Tibial artery (tissue), 4 donors: ENCODE data around the gene PRKD3.
A peak's percentile ranks its signal among the peaks of the same experiment; 100 is the strongest.

ENCODE experiments used
- DNase-seq, 2 donors: peaks; one replicate each; pipeline ENCODE4 v3.0.0-alpha.2; 2019
- H3K27ac ChIP-seq, 2 donors: fragments of 200-600 bp; sonication (generic) in 1 of 2; 1 replicate in 1 of 2; 2 replicates in 1 of 2; pipeline ENCODE4 v1.5.1; 2018 to 2019; ENCODE audit warnings: mild to moderate bottlenecking in 1 of 2
- H3K27me3 ChIP-seq, 2 donors: fragments of 200-600 bp; sonication (generic) in 1 of 2; one replicate each; pipeline versions ENCODE4 v1.5.1 to v1.6.0; 2016 to 2019
- H3K36me3 ChIP-seq, 3 donors: fragments of 200-600 bp; sonication (generic) in 2 of 3; one replicate each; pipeline ENCODE4 v1.5.1; 2016 to 2019; ENCODE audit warnings: mild to moderate bottlenecking in 2 of 3
- H3K4me1 ChIP-seq, 4 donors: fragments of 200-600 bp; sonication (generic) in 2 of 4; 1 replicate in 3 of 4; 2 replicates in 1 of 4; pipeline ENCODE4 v1.5.1; 2016 to 2019
- H3K4me3 ChIP-seq, 2 donors: fragments of 200-600 bp; sonication (generic) in 1 of 2; 1 replicate in 1 of 2; 2 replicates in 1 of 2; pipeline ENCODE4 v1.5.1; 2018 to 2019; ENCODE audit warnings: mild to moderate bottlenecking in 2 of 2
- H3K9me3 ChIP-seq, 3 donors: fragments of 200-600 bp; sonication (generic) in 1 of 3; one replicate each; pipeline ENCODE4 v1.5.1; 2016 to 2019
- CTCF ChIP-seq, 2 experiments: fragments of 200-600 bp in 1 of 2; fragments of 450-650 bp in 1 of 2; IDR thresholded peaks; one replicate each; pipeline ENCODE4 v1.5.1; 2017 to 2019; ENCODE audit warnings: antibody characterized with exemption in 2 of 2, mild to moderate bottlenecking in 1 of 2, moderate library complexity in 1 of 2
- intact Hi-C: fragments of 100-400 bp; cut with DNase I; formaldehyde crosslinking; loops from one replicate; pipeline ENCODE4 v1.15.0; 2023; ENCODE audit warnings: low total_unique reads

PRKD3 gene

DNA sequence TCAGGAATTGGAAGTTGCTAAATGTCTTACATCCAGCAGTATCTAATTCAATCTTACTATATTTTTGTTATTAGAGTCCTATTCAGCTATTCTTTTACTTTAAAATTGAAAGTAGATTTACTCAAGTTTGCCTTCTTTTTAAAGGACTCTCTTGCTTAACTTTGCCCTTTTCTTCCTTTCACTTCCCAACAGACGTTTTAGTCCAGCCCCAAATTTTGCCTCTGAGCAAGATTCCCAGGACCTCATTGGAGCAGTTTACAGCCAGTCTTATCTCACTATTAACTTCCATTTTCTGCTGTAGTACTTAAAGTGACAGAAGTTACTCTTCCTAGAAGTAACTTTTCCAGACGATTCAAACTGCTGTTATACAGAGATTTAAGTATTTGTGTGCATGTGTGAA, 1.7 kb upstream of the PRKD3 start:
- H3K4me1 ChIP-seq, result peaks cover 0 to 28% (median 9%) of the 10 kb centered on the region in 4 donors
- intact Hi-C loops, result loop anchor here (10.0 kb wide), 1 partner anchor 91 kb away; the partner anchor contains the start of genes CEBPZ and NDUFAF7
- no peaks in the 10 kb centered on the region for H3K36me3 ChIP-seq
- TF ChIP-seq CTCF (IDR thresholded peaks at IDR 0.05), result no peak
- no peaks in the 10 kb centered on the region for H3K27me3 ChIP-seq
- peak; percentile 65 to 70 for DNase-seq
- peak overlapping the region; percentile 96 for H3K27ac ChIP-seq
- no peaks in the 10 kb centered on the region for H3K9me3 ChIP-seq
- peak overlapping the region; percentile 82 to 83 for H3K4me3 ChIP-seq

DNA sequence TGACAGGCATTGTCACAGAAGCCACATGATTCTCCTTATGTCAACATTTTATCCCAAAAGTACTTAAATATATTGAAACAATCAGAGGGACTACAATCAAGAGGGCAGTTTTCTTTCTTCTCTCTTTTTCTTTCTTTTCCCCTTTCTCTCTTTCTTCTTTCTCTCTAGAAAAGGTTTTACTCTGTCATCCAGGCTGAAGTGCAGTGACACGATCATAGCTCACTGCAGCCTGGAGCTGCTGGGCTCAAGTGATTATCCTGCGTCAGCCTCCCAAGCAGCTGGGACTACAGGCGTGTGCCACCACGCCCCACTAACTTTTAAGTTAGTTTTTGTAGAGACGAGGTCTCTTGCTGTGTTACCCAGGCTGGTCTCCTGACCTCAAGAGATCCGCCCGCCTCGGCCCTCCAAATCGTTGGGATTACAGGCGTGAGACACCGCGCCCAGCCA, 1.0 kb upstream of the PRKD3 start:
- intact Hi-C loops, result loop anchor here (10.0 kb wide), 1 partner anchor 91 kb away; the partner anchor contains the start of genes CEBPZ and NDUFAF7
- H3K4me1 ChIP-seq, result peaks cover 0 to 34% (median 12%) of the 10 kb centered on the region in 4 donors
- H3K27ac ChIP-seq, result peak overlapping the region; percentile 96
- H3K36me3 ChIP-seq, result no peaks in the 10 kb centered on the region
- peak in 1 of 2 donors; percentile 66 for DNase-seq
- no peaks in the 10 kb centered on the region for H3K27me3 ChIP-seq
- H3K4me3 ChIP-seq, result peak overlapping the region; percentile 82 to 83
- TF ChIP-seq CTCF (IDR thresholded peaks at IDR 0.05), result no peak
- no peaks in the 10 kb centered on the region for H3K9me3 ChIP-seq

GRCh38 chr2:37324536-37324785, 172 bp downstream of the PRKD3 start:
- TF ChIP-seq CTCF (IDR thresholded peaks at IDR 0.05), result no peak
- intact Hi-C loops, result loop anchor here (10.0 kb wide), 1 partner anchor 90 kb away; the partner anchor contains the start of genes CEBPZ and NDUFAF7
- H3K27me3 ChIP-seq, result no peaks in the 10 kb centered on the region
- H3K9me3 ChIP-seq, result no peaks in the 10 kb centered on the region
- peaks cover 0 to 42% (median 12%) of the 10 kb centered on the region in 4 donors for H3K4me1 ChIP-seq
- H3K36me3 ChIP-seq, result no peaks in the 10 kb centered on the region
- peak overlapping the region; percentile 96 for H3K27ac ChIP-seq
- DNase-seq, result peak; percentile 80 to 93
- H3K4me3 ChIP-seq, result peak overlapping the region; percentile 82 to 83

GRCh38 chr2:37323781-37324535, 675 bp downstream of the PRKD3 start:
- no peak for TF ChIP-seq CTCF (IDR thresholded peaks at IDR 0.05)
- no peaks in the 10 kb centered on the region for H3K27me3 ChIP-seq
- no peaks in the 10 kb centered on the region for H3K36me3 ChIP-seq
- peak in 1 of 2 donors; percentile 73 for DNase-seq
- peak overlapping the region; percentile 82 to 83 for H3K4me3 ChIP-seq
- intact Hi-C loops, result loop anchor here (10.0 kb wide), 1 partner anchor 89 kb away; the partner anchor contains the start of genes CEBPZ and NDUFAF7
- H3K27ac ChIP-seq, result peak overlapping the region; percentile 96
- H3K9me3 ChIP-seq, result no peaks in the 10 kb centered on the region
- H3K4me1 ChIP-seq, result peaks cover 0 to 47% (median 12%) of the 10 kb centered on the region in 4 donors

GRCh38 chr2:37323176-37323780, 1.4 kb downstream of the PRKD3 start:
- DNase-seq, result no peak
- Histone ChIP-seq H3K27me3 (no peaks in the 10 kb centered on the region), H3K4me3 (peak overlapping the region; percentile 82 to 83), H3K27ac (peak overlapping the region; percentile 96), H3K9me3 (no peaks in the 10 kb centered on the region), H3K4me1 (peaks cover 0 to 54% (median 15%) of the 10 kb centered on the region in 4 donors), H3K36me3 (no peaks in the 10 kb centered on the region)
- TF ChIP-seq CTCF (IDR thresholded peaks at IDR 0.05), result no peak
- intact Hi-C loops, result loop anchor here (10.0 kb wide), 1 partner anchor 88 kb away; the partner anchor contains the start of genes CEBPZ and NDUFAF7
